Measurements from ENCODE around the gene RNF150. TPM values are rescaled to one million over a fixed set of nuclear protein-coding genes. Genes with fewer than 3 reads are reported as not detected.
A peak's percentile ranks its signal among the peaks of the same experiment; 100 is the strongest.

RNF150 gene
- total and polyA plus RNA-seq, 2 of the 8 experiments (the other 6 are each of a cell fraction or from before 2014, with no cell fraction given): 3.4 to 4.8 TPM

DNA sequence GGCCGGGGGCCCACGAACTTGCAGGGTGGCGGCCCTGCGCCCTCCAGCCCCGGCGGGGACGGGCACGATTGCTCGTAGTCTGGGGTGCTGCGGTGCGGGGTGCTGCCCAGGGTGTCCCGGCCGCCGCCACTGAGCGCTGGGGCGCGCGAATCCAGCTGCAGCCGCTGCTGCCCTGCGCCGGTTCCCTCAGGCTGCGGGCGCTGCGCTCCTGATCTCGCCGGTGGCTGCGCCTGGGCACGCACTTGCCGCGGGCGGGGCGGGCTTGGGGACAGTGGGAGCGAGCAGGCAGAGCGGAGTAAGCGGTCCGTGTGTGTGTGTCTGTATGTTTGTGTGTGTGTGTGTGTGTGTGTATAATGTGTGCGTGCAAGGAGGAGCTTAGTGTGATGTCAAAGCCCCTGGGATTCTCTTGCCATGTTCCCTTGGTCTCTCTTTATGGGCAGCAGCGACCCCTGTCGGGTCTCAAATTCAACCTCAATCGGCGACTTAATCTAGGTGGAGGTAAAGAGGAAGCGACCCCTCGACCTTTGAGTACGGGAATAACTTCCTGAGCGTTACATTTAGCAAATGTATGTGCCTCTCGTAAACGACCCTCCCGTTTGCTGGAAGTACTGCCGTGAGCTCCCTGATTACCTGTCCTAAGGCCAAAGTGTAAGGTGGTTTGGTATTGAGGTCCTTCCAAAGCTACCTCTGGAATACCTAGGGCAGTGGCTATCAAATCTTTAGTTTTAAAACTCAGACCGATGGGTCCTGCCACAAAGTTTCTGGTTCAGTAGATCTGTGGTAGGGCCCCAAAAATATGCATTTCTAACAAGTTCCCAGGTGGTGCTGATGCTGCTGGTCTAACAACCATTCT is at the start of gene RNF150 (continued):
- TF ChIP-seq, protein P1, sequence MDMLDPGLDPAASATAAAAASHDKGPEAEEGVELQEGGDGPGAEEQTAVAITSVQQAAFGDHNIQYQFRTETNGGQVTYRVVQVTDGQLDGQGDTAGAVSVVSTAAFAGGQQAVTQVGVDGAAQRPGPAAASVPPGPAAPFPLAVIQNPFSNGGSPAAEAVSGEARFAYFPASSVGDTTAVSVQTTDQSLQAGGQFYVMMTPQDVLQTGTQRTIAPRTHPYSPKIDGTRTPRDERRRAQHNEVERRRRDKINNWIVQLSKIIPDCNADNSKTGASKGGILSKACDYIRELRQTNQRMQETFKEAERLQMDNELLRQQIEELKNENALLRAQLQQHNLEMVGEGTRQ (IDR thresholded peaks at IDR 0.05; ENCODE audit: low read length): no peak
- peak in 1 of 2 experiments; percentile 71; a peak in 1 of 3 replicates for TF ChIP-seq POLR2A (IDR thresholded peaks at IDR 0.05; ENCODE audit: control extremely low read depth in 1 of 2, low read depth in 2 of 2, low read length in 2 of 2)
- peak; percentile 46; the same call in 1 of the 2 replicates for TF ChIP-seq TBP (IDR thresholded peaks at IDR 0.05; ENCODE audit: low read depth, low read length)
- TF ChIP-seq RXRA (IDR thresholded peaks at IDR 0.05; ENCODE audit: insufficient read depth, low read depth, low read length): no peak
- TF ChIP-seq RAD21 (IDR thresholded peaks at IDR 0.05 in 1 of 2, conservative IDR thresholded peaks at IDR 0.05 in 1 of 2; ENCODE audit: low read depth in 2 of 2, low read length in 2 of 2): peak; percentile 82 to 83
- TF ChIP-seq SIRT6 (IDR thresholded peaks at IDR 0.05; ENCODE audit: low read length): no peak
- no peak for TF ChIP-seq NRF1 (IDR thresholded peaks at IDR 0.05; ENCODE audit: low read depth, low read length)
- 0 out of 2 replicates have a peak, but pooled peaks have one; percentile 10 for TF ChIP-seq CHD2 (IDR thresholded peaks at IDR 0.05; ENCODE audit: low read length)
- TF ChIP-seq EGR1 (IDR thresholded peaks at IDR 0.05; ENCODE audit: borderline replicate concordance, low read depth, low read length): no peak
- peak; percentile 78; the same call in 1 of the 2 replicates for TF ChIP-seq TAF1 (IDR thresholded peaks at IDR 0.05; ENCODE audit: low read depth, low read length)
- no peak for TF ChIP-seq BACH1 (IDR thresholded peaks at IDR 0.05; ENCODE audit: low read length)
- no peak for TF ChIP-seq GABPA (IDR thresholded peaks at IDR 0.05; ENCODE audit: borderline replicate concordance, insufficient read depth, low read length)
- no peak for TF ChIP-seq RFX5 (IDR thresholded peaks at IDR 0.05; ENCODE audit: borderline replicate concordance, low read depth, low read length)

Measured in H1 (cell line).